ENCODE measurements around the gene ZCWPW1.
A peak's percentile ranks its signal among the peaks of the same experiment; 100 is the strongest.

ZCWPW1 gene

GRCh38 chr7:100431286-100431735, 2.8 kb upstream of the ZCWPW1 start:
- no peak for DNase-seq

DNA sequence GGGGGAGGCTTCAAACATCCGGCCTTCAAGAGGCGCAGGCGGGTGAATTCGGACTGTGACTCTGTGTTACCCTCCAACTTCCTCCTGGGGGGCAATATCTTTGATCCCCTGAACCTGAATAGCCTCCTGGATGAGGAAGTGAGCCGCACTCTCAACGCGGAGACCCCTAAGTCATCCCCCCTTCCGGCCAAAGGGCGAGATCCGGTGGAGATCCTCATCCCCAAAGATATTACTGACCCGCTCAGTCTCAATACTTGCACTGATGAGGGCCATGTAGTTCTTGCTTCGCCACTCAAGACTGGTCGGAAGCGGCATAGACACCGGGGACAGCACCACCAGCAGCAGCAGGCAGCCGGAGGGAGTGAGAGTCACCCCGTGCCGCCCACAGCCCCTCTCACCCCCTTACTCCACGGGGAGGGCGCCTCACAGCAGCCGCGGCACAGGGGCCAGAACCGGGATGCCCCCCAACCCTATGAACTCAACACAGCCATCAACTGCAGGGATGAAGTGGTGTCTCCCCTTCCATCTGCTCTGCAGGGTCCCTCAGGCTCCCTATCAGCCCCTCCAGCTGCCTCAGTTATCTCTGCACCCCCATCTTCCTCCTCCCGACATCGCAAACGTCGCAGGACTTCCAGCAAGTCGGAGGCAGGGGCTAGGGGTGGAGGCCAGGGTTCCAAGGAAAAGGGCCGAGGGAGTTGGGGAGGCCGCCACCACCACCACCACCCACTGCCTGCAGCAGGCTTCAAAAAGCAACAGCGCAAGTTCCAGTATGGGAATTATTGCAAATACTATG, 2.2 kb upstream of the ZCWPW1 start:
- DNase-seq, result no peak

DNA sequence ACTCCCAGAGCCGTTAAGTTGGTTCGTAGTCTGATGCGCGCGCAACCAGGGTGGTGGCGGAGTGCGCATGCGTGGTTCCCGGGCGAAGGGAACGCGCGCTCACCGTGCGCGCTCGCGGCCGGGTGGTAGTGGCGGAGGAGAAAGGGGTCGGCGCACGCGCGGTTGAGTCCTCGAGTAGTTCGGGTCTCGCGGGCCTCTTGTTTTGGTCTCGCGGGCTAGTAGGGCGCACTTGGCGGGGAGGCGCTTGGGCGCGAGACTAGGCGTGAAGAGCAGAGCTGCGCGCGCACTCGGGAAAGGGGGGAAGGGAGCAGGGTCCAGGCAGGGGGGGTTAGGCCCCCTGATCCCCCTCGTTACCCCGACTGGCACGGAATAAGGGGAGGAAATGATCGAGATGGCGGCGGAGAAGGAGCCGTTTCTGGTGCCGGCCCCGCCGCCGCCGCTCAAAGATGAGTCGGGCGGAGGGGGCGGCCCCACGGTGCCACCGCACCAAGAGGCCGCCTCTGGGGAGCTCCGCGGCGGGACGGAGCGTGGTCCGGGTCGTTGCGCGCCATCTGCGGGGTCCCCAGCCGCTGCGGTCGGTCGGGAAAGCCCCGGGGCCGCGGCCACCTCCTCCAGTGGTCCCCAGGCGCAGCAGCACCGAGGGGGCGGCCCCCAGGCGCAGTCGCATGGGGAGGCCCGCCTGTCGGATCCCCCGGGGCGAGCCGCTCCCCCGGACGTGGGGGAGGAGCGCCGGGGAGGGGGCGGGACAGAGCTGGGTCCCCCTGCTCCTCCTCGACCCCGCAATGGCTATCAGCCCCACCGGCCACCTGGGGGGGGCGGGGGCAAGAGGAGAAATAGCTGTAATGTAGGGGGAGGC, 1.4 kb upstream of the ZCWPW1 start, which contains the start of gene MEPCE:
Gene MEPCE (plus strand): TSS at position 195 of the 856 bp plus-strand sequence. CDS start 188 bp downstream, at position 383.
- peak; percentile 54 to 87 for DNase-seq

DNA sequence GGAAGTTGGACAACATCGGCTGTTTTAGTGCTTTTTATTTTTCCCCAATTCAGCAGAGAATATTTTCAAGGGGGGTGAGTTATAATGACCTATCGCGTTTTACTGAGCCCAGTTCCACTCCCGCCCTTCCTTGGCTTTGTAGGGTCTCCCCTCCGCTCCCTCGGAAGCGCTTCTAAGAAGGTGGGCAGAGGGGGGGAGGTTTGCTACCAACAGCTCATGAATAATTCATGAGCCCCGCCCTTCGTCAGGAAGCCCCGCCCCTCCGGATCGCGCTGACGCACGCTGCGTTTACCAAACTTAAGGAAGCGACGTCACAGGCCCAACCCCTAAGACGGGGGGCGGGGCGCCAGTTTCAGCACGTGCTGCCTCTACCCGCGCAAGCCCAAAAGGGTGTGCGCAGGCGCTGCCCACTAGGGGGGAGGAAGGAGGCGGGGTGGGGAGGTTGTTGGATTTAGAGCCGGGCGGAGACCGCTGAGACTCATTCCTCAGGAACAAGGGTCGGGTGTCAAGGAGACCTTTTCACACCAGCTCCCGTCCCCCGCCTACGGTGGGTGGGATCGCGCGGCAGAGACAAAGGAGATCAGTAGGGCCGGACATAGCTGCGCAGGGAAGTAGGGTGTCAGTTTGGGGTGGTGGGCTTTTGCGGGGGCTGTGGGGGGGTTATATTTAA, 599 bp upstream of the ZCWPW1 start:
- peak; percentile 97 to 98 for DNase-seq

DNA sequence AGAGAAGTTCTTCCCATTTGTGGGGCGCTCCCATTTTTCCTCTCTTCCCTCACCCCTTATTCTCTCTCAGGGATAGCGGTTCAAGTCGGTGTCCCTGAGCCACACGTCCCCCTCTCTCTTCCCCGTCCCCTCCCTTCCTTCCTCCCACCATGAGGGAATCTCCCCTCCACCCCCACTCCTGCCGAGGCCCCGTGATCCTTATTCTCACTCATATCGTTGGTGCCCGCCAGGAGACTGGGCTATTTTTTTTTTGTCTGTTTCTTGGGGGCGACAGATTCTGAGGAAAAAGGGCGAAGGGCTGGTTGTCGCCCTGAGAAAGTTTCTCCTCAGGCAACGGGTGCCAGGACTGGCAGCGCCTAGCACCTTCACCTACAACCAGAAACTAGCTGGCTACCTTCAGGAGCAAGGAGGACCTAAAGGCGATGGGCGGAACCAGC, 723 bp downstream of the ZCWPW1 start:
- DNase-seq, result no peak

- no peak for DNase-seq
Measured at GRCh38 chr7:100426516-100426915, 2.0 kb downstream of the ZCWPW1 start.

- no peak for DNase-seq
Measured at GRCh38 chr7:100425347-100425746, 3.2 kb downstream of the ZCWPW1 start.

GRCh38 chr7:100423315-100423714, 5.2 kb downstream of the ZCWPW1 start:
- DNase-seq, result no peak

DNA sequence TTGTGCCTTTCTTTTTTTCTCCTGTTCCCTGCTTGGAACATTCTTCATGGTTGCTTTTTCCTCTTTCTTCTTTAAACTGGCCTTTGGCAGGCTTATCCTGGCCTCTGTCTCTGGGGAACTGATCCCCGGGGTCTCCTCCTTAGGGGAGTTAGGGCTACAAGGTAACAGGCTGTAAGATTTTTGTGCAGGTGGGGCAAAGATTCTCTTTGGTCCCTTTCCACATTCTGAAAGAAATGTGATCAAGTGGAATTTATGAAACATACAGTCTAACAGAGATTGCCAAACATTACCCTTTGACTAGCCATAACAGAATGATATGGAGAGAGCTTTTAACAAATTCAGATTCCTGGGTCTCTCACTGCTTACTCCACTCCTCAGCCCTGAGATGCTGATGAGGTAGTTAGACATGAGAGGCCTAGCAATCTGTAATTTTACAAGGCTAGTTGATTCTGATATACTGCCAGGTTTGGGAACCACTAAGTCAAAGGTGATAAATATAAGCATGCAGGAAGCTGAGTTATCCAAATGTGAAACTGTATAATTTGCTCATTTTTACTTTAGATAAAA, 8.8 kb downstream of the ZCWPW1 start:
- DNase-seq, result no peak

DNA sequence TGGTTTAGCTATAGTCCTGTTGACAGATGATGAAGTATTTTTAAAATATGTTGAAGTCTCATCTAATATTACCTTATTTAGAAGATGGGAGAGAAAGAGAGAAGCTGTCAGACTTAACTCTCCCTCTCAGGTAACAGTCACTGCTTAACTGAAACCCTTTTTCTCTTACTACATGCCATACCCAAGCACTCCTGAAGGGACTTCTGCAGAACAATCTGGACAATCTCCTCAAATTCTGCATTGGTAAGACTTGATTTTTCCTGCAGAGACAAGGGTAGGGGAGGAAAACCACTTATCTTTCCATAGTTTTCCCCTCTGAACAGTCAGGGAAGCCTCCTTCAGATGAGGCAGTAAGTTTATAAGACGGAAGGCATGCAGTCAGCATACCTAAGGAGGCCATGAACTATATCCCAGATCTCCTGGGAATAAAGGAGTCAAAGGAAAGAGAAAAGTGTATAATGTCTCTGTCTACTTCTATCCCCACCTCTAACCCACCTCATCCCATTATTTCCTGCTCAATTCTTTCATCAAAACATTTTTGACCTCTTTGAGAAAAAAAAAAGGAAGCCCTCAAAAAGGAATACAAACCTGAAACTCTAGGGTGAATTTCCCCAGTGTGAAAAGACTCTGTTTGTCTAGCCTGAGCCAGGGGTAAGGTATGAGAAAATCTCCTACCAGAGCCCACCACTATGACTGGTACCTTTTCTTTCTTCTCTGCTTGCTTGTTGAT, 9.4 kb downstream of the ZCWPW1 start:
- DNase-seq, result no peak

- DNase-seq, result no peak
Measured at GRCh38 chr7:100415448-100415847, 13.1 kb downstream of the ZCWPW1 start.

- DNase-seq, result no peak
Measured at GRCh38 chr7:100413889-100414288, 14.6 kb downstream of the ZCWPW1 start.

DNA sequence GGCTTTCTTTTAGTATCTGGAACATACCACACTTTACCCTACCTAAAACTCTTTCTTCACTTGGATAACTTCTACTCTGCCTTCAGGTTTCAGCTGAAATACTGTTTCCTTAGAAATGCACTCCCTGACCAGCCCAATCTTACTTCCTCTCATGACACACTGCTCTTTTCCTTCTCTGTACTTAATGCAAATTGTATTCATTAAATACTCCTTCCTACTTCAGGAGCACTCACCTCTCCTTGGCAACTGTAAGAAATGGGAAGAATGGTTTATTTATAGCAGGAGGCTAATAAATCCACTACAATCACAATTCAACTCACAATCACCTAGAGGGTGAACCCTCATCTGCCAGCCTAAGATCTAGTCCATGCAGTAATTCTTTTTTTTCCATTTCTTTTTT, 15.2 kb downstream of the ZCWPW1 start:
- DNase-seq, result no peak

DNA sequence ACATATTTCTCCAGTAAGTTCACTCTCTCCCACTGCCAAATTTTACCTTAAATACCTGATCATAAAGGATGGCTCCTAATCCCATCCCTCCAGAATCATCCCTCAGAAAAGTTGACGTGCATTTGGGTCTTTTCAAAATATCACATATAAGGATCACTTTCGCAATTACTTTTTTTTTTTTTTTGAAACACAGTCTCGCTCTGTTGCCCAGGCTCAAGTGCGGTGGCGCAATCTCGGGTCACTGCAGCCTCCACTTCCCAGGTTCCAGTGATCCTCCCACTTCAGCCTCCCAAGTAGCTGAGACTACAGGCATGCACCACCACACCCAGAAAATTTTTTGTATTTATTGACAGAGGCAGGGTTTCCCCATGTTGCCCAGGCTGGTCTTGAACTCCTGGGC, 17.4 kb downstream of the ZCWPW1 start:
- DNase-seq, result no peak

- peak; percentile 8 to 40 for DNase-seq
Measured at GRCh38 chr7:100407285-100408180, 21.0 kb downstream of the ZCWPW1 start.

- no peak for DNase-seq
Measured at GRCh38 chr7:100406767-100407166, 21.7 kb downstream of the ZCWPW1 start.

DNA sequence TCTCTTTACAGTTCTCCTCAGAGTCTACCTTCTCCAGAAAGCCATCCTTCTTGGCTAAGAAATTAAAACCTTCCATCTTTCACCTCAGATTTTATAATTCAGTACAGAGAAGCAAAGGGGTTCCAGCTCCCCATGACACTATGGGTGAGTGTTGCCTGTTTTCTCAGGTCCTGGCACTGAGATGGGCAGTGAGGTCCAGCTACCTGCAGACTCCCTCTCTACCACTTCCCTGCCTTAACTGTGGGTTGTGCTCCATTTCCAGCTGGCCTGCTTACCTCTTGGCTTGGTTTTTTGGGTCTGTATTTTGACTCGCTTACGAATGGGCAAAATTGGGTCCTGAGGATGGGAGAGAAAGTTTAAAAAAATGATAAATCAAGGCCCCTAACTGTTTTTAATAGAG, 26.3 kb downstream of the ZCWPW1 start:
- no peak for DNase-seq

GRCh38 chr7:100401811-100402210, 26.7 kb downstream of the ZCWPW1 start:
- DNase-seq, result no peak

DNA sequence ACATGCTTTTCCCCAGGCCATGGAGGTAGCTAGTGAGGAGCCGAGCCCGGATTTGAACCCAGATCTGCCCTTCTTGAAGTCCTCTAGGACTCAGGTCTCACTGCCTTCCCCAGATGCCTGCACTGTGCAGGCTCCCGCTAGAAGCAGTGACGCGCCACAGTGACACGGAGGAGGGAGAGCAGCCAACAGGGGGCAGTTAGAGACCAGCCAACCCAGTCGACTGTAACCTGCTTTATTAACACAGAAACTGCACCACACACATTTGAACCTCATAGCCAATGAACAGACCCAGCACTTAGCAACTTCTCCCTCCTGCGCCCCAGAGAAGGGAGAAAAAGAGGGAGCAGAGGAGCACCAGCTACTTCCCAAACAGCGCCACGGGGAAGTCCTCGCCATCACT, 27.8 kb downstream of the ZCWPW1 start:
- no peak for DNase-seq

DNA sequence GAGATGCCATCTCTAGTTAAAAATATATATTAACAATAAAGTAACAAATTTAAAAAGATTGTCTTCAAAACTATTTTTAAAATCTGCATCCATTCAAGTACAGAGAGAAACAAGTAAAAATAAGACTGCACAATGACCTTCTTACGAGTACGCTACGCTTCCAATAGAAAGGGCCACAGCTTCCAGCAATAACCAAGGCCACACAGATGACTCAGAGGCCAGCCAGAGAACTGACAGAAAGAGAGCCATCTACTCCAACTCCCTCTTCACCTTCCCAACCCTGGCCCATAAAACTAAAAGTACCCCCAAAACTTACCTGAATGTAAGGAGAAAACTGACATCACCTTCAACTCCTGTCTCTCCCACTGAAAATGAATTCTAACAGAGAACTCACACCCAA, 28.5 kb downstream of the ZCWPW1 start:
- no peak for DNase-seq

DNA sequence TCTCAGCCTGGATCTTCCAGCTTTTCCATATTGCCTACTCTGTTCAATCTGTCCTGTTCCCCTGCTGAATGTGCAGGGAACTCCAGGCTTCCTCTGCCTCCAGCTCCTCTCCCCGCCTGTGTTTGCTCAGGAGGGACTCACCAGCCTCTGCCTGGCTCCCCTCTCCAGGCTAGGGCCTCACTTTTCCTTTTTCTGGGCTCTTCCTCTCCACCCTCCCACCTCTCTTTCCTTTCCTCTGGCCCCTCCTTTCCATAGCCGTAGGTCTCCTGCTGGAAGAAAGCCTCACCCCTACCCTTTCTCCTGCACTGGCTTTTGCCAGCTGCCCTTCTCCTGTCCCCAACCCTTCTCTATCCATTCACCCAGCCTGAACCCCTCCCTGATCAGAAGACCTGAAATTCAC, 30.3 kb downstream of the ZCWPW1 start:
- no peak for DNase-seq

All from SW 1271 (cell line).